Retinal pigment epithelial cell (primary cell): ENCODE data around the gene FAM83F.

Source experiments
- DNase-seq: peaks from one replicate; pipeline ENCODE4 v3.0.0-alpha.2; 2010; ENCODE audit warnings: low read depth
- H3K4me3 ChIP-seq: 2 replicates; pipeline ENCODE4 v1.5.1; 2011; ENCODE audit warnings: mild to moderate bottlenecking, low read length, control low read depth, moderate library complexity
- CTCF ChIP-seq: conservative IDR thresholded peaks from 2 replicates; pipeline ENCODE4 v1.5.1; 2011; ENCODE audit warnings: low read depth, low read length, control low read depth, inconsistent platforms

The FAM83F gene

DNA sequence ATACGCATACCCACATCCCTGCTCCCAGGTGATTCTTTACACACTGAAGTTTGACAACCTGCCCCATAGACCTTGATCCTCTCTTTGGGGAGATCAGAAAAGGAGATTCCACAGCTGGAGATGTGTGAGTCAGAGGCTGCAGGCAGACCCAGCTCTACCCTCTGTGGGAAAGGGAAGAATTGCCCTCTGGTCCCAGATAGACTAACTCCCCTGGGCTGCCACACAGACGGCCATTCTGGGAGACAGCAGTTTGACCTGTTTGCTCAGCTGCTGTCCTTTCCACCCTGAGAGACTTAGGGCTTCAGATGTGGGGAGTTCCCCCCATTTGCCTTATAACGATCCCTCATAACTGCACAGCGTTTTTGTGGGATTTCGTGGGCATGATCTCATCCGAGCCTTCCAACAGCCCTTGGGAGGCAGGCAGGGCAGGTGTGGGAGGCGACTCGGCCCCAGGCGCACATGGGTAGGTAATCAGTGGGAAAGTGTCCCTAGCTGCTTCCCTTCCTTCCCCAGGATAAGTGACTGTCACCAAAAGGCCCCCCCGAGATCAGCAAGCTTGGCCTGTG lies 14.1 kb downstream of the FAM83F start:
- no peak for DNase-seq
- no peak overlapping the region for H3K4me3 ChIP-seq
- no peak for TF ChIP-seq CTCF

DNA sequence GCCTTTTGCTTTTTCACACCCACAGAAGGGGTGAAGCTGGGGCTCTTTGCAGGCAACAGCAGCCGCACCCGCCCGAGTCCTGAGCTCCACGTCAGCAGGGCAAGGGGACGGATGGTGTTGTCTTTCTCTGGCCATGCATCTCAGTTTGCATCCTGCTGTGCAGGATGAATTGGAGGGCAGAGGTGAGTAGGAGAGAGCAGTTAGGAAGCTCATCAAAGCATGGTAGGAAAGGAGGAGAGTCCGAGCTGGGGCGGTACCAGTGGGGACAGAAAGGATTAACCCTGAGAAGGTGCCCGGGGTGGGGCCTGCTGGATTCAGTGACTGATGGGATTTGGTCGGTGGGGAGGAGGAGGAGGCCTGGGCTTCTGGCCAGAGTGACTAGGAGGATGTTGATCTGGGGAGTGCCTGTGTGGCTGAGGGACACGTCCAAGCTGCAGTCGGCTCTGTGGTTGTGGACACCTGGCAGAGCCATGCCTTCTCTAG lies 14.6 kb downstream of the FAM83F start:
- no peak for DNase-seq
- TF ChIP-seq CTCF: no peak
- no peak overlapping the region for H3K4me3 ChIP-seq

DNA sequence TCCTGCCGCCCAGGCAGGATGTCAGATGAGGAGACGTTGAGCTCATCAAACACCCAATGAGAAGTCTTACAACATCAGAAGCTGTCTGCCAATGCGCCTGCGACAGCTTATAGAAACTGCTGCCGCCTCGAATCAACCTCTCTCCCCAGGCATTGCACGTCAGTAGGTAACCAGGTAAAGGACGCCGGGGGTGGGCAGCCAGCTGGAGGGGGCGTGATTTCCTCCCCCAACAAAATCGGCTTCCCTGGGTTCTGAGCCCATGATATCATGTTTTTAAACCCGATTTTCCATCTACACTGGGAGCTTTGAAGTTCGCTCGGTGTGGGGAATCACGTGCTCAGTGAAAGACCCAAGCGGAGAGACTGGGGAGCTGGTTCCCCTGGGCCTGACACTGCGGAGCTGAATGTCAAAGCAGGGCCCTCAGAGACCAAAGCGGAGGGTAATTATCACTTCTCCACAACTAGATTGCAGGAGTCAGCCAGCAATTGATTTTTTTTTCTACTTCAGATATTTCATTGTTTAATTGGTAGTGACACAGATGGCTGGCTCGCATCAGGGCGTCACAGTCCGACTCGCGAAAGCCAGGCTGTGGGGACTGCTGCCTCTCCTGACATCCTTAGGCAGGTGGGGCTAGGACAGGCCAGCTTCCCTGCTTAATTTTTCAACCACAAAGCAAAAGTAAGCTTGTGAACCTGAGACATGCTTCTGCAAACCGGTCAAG lies 15.4 kb downstream of the FAM83F start:
- no peak for TF ChIP-seq CTCF
- DNase-seq: no peak
- no peak overlapping the region for H3K4me3 ChIP-seq

DNA sequence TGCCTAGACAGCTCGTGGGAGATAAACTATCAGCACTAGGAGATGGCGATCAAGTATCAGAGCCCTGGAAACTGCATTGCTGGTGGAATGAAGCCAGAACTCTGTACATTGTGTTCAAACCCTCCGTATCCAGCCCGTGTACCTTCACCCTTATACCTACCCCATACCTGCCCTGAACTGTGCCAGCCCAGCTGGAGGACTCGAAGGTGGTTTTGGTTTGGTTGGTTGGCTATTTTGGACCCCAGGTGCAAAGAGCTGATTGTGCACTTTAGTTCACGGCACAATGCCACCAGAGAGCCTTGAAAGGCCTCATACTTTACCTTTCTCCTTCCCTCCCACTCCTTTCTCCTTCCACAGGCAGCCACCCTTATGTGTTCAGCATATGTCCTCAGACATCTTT lies 16.0 kb downstream of the FAM83F start:
- no peak overlapping the region for H3K4me3 ChIP-seq
- TF ChIP-seq CTCF: no peak
- no peak for DNase-seq

DNA sequence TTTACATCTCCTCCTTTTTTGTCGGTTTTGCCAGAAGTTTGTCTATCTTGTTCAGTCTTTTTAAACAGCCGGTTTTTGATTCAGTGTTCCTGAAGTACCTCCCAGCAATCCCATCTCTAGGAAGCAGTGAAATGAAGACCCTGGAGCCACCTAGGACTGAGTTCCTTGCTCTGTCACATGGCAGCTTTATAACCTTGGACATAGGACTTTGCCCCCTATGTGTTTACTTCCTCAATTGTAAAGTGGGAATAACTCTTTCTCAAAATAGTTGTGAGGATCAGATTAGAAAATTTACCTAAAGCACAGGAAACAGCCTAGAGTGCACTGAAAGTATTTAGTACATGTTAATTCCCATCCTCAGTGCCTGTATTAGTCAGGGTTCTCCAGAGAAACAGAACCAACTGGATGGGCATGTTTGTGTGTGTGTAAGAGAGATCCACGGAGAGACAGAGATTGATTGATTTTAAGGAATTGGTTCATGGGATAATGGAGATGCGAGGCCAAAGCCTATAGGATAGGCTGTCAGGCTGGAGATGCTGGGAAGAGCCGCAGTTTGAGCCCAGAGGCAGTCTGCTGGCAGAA lies 20.0 kb downstream of the FAM83F start:
- TF ChIP-seq CTCF: no peak
- no peak overlapping the region for H3K4me3 ChIP-seq
- DNase-seq: no peak

DNA sequence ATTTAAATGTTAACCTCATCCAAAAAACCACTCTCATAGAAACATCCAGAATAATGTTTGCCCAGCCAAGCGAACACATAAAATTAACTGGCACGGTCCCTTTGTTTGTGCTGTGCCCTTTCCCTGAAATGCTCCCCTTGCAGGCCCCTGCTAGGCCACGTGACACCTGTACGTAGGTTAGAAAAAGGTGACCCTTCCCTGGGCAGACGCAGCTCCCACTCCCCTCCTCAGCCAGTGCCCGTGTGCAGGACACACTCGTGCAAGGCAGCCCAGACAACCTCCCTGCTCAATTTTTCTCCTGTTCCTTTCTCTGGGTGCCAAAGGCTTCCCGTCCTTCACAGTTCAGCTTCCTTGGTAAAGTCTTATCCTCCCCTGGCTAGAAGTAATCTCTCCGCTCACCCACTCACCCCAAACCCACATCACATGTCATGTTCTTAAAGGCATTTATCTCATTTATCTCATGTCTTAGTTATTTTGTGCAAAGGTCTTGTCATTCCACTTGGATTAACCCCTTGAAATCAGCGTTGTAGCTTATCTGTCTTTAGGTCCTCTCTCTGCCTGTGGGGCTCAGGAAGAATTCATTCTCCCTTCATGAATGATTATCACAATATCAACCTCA lies 20.7 kb downstream of the FAM83F start:
- H3K4me3 ChIP-seq: no peak overlapping the region
- DNase-seq: no peak
- TF ChIP-seq CTCF: no peak
